ENCODE data around the gene CNTF.

The CNTF gene

DNA sequence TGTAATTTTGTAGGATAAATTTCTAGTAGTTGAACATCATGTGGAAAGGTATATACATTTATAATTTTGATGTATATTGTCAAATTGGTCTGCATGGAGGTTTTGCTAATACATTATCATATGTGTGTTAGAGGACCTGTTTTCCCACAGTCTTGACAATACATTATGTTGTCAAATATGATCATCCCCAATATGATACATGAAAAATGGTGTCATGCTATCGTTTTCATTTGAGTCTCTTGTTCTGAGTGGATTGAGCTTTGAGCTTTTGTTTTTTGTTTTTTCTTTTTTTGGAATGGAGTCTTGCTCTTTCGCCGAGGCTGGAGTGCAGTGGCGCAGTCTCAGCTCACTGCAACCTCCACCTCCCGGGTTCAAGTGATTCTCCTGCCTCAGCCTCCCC is 14.1 kb upstream of the CNTF start:
- DNase-seq = no peak

DNA sequence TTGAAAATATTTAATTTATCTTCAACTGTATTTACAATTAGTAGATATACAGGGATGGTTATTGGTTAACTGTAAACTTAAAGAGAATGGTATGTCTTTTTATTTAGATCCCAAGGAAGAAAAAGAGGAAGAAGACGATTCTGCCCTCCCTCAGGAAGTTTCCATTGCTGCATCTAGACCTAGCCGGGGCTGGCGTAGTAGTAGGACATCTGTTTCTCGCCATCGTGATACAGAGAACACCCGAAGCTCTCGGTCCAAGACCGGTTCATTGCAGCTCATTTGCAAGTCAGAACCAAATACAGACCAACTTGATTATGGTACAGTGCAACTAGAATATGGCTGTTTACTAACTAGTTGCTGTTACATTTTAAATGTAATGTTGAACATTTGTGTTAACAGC is 12.7 kb upstream of the CNTF start:
- no peak for DNase-seq

DNA sequence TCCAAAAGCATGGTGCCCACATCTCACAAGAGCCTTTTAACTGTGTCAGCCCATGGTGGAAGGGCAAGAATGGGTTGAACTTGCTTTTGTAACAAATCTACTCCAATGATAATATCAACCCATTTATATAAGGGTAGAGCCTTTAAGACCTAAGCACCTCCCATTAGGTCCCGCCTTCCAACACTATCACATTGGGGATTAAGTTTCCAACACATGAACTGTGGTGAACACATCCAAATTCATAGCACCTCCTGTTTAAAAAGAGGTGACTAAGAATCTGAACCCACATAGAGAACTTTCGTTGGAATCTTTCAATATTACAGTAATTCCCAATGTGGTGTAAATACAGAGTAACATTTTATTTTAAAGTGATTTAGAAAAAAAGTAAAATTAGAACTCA is 9.2 kb upstream of the CNTF start:
- DNase-seq = no peak

DNA sequence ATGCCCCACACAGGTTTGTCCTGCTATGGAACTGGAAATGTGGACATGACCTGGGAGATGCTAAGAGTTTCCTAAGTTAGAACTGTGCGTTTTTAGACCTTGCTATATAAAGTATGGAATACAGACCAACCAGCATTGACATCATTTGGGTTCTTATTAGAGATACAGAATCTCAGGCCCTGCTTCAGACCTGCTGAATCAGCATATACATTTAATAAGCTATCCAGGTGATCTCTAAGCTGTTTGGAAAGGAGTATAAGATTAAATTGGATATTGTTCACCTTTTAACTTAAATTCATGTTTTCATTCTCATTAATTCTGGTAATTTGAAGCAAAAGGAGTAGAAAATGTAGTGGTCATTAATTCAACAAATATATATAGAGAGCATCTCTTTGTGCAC is 6.9 kb upstream of the CNTF start:
- no peak for DNase-seq

DNA sequence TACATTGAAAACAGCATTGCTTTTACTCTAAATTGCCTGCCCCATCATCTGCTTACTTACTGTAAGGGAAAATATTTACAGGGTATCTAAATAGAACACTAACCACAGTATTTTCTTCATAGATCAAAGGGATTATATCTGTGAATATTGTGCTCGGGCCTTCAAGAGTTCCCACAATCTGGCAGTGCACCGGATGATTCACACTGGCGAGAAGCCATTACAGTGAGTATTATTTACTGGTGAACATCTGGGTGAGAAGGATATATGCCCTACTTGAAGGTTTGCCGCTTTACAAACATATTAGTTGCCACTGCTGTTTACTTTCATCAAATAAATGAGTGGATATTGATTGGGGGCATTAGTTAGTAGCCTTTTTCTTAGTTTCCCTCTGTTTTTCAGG is 5.9 kb upstream of the CNTF start:
- no peak for DNase-seq

DNA sequence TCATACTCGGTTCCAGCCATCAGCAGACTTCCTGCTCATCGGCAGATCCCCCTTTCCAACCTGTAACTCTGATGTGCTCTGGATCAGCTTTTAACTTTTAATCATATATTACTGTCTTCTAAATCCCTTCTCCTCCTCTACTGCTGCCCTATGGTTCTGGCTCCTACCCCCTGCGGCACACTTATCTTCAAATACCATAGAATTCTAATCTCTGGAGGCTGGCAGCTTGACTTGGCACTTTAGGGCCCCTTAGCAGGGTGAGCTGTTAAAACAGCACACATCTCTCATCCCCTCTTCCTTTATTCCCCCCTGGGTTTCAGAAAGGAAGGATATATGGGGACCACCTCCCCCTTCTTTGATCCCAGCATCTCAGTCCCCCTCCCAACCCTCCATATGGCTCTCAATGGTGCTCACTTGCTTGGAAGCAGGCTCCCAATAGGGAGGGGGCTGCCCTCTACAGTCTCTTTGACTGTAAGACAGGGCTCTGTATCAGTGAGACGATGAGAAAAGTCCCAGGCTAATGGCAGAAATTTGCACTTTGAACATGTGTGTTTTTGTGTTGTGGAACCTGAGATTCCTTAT is 4.4 kb upstream of the CNTF start:
- no peak for DNase-seq

DNA sequence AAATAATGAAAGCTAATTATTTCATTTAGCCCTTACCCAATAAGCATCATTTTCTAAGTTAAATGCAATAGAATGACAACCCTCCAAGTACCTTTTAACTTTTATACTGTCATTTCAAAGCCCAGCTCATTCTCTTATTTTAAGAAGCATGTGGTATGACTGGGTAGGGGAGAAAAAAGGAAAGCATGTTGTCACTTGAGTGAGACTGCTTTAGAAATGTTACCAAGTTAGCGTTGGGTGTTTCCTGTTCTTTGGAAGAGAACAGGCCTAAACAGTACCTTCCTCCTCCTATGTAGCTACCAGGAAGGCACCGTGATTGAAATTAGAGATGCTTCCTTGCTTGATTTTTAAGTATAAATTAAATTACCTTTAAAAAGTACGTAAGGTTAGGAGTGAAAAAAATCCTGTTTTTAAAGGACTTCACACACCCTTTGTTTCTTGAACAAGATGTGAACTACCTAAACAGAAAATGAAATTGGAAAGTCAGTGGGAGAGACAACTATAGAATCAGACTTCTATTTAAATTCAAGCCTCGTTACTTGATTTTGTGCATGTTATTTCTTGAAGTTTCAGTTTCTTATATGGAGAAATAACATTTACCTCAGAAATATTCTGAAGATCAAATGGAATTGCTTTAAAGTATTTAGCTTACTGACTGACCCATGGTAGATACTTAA is 741 bp upstream of the CNTF start:
- DNase-seq = no peak

DNA sequence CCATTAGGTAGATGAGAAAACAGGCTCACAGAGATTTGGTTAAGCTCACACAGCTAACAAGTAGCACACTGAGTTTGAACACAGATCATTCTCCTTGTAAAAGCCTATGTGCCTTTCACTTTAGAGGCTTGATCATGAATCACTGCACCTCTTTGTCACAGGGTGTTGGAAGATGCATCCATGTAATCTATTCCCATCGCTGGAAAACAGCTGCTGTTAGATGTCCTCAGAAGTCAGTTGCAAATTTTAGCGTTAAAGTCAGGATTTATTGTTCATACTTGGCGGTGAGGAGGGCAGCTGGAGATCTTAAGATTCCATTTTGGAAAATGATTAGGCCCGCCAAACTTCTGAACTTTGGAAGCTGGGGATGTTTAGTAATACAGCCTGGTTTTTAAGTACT is 2.6 kb downstream of the CNTF start:
- no peak for DNase-seq

DNA sequence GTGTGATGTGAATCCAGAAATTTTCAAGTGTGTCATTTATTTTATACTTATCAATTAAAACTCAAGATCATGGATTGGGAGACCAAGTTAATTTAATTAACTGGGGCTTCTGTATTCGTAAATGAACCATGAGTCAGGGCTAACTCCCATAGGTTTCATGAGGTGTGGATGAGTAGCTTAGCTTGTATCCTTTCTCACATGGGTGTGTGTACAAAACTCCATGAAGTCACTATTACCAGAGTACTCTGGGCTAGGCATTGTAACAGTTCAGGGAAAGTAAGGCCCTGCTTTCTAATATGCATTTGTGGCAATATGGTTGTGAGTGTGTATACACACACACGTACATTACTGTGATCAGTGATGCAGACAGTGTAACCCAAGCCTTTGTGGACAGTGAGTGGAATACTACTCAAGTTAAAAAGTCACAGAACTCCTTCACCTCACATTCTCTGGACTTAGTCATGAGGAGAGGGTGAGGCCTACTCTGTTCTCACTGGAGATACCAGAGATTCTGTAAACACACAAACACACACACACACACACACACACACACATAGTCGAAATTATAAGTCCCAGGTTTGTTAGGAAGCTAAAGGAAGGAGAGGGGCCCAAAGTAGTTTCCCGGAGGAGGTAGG is 3.5 kb downstream of the CNTF start:
- DNase-seq = no peak

DNA sequence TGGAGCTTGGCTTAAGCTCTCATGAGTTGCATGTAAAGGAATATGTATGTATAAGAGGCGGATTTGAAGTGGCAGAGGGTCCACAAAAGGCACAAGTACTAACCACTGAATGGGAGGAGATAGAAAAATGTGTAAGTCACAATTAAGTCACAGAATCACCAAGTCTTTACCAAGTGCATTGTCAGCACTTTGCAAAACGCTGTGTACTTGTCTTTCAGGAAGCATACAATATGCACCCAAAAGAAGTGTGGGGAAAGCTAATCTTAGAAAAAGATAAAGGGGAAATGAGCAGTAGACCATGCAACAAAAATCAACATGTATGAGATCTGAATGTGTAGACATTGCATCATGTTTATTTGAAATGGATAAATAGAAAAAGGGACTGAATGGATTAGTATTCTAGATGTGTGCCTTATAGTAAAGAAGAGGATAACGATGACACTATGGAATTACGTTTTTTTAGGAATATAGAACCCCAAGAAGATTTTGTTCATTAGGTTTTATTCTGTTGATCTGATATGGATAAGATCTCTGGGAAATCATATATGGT is 4.5 kb downstream of the CNTF start:
- no peak for DNase-seq

DNA sequence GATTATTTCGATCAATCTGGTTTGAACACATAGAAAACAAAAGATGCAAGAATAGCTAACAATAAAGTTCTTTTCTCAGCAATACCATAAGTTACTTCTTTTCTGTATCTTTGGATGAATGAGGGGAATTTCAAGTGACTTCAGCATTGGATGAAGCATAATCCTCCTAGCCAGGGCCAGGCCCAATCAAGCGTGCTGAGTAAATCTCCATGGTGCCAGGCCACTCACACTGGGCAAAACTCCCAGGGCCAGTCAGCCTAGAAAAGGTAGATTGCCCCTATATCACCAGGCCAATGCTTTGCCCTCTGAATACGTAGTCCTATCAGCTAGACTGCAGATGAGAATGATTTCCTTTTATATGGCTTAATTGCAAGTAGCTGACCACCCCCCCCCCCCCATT is 6.0 kb downstream of the CNTF start:
- no peak for DNase-seq

DNA sequence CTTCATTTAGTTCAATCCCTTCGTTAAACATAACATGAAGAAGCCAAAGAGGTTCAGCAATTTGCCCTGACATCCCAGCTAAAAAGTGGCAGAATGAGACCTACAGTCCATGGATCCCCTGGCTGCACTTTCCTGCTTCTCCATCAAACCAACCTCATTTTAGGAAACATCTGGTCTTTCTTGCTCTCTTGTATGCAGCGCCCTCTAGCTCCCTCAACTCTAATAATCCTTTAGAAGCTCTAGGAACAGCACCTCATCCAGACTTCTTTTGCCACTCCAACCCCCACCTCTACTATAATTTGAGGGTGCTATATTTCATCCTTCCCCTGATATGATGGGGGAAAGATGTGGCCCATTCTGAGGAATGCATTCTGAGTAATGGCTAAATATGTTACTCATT is 7.4 kb downstream of the CNTF start:
- DNase-seq = peak; percentile 21

DNA sequence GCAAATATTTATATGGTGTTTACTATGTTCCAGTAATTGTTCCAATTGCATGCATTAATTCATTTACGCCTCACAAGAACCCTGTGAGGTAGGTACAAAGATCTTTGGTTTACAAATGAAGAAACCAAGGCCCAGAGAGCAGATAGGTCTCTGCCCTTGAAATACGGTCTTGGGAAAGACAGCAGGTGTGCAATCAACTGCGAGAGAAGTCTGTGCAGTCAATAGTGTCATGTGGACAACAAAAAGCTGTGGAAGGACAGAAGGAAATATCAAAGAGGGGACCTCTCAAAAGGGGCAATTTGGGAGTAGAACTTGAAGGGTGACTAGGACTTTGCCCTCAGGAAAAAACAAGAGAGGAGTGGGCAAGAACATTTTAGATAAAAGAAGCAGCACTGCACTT is 8.9 kb downstream of the CNTF start:
- no peak for DNase-seq

DNA sequence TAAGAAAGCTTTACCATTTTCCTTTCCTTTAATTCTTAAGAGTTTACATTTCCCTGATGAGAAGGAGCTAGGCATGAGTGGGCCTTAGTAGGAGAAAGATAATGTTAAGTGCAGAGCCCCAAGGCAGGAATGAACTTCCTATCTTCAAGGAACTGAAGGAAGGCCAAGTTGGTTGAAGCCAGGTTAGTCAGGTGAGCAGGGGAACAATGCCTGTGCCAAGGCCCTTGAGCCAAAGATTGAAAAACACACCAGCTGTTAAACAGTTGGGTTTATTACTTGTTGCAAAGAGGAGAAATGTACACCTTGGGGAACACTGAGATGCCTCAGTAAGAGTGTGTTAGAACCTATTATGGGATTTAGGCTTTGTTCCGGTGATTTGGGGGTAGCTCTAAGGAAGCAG is 10.0 kb downstream of the CNTF start:
- DNase-seq = no peak

DNA sequence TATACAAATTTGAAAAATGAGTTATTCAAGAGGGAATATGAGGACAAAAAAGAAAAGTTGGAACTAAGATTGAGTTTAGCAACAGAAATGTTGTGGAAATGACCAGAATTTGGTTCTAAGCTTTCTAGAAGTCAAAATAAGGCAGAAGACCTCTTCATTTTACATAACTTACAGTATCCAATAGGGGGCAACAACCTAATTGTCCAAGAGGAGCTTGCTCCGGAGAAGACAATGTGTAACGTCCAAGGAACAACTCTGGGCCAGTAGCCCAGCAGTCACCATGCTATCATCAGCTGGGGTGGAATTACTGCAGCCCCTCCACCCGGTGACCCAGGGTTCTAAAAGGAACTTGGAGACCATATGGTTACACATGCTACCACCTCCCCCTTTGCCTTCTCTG is 14.1 kb downstream of the CNTF start:
- no peak for DNase-seq

DNA sequence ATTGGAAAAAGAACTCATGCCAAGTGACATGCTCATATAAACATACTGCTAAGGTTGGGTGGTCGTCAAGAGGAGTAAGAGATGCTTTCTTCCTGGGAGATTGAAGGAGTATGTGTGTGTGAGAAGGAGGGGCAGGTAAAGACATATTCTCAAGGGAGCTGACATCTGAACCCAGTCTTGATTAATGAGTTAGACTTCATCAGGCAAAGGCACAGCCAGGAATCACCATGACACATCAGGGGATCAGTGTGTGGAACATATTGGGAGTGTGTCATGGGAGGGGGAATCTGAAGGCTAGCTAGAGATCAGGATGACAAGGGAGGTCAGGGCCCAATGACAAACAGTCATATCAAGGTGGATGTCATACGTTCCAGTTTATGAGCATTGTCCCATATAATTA is 14.9 kb downstream of the CNTF start:
- no peak for DNase-seq

DNA sequence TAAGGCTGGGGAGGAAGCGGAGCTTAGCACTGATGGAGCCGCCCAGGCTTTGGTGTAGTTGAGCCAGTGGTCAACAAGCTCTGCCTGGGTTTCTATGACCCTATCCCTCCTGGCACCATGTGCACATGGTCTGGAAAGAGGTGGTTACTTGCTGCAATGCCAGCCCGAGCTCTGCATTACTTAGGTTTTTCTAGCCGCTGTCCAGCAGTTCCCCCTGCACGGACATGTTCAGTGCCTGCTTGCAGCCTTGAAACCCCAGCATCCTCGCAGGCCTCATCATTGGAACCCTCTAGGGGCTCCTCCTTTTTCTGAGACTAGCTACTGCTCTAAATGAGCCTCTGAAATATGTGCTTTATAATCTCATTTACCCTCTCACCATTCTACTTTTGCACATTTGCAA is 16.6 kb downstream of the CNTF start:
- no peak for DNase-seq

DNA sequence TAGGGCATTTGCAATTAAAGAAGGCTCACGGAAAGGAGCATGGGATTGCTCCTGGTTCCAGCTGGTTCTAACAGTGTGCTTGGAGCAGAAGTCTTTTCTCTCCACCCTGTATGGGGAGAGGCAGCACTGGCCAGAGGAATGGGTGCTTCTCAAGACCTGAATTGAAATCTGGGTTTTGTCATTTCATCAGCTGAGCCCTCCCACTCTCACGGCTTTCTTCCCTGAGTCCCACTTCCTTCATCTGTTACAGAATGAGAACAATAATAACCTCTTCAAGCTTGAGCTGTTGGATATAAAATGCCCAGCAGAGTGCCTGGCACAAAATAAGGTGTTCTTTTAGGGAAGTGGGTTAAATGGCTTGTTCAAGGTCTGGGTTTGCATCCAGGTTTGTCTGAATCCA is 17.2 kb downstream of the CNTF start:
- DNase-seq = no peak

DNA sequence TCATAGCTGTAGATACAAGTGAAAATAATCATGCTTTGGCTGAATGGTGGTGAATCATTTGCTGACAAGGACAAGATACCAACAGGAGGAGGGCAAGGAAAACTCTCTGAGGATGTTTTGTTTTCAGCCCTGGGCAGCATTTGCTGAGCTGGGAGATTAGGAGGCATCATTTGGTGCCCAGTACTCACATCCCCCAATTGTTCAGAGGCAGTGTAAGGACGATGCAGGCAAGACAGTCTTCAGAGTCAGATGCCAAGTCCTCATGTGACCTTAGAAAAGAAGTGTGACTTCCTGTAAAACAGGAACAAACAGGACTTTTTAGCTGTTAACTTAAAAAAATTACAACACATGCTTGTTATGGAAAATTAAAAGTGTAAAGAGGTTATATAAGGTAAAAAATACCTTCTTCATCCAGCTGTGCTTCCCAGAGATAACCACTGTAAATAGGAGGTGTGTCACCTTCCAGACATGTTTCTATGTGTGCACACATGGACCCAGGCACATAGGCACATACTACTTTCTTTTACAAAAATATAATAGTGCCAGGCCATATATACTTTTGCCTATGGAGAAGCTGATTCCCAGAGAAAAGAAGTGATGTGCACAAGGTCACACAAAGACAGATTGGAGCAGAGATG is 18.0 kb downstream of the CNTF start:
- DNase-seq = no peak

DNA sequence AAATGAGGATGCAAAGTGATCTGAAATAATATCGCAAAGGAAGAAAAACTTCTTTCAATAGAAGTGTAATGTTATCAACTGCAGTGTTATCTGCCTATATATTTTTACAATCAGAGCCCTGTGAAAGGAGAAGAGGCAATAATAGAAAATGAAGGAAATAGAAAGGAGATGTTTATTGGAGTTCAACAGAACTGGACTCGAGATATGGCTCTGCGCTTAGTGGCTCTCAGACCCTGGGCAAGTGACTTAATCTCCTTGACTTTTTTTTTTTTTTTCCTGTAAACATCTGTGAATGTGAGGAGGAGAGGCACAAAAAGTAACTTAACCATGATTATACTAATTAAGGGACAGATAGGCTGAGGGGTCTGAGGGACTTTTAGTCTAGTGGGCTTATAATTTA is 18.9 kb downstream of the CNTF start:
- no peak for DNase-seq

DNA sequence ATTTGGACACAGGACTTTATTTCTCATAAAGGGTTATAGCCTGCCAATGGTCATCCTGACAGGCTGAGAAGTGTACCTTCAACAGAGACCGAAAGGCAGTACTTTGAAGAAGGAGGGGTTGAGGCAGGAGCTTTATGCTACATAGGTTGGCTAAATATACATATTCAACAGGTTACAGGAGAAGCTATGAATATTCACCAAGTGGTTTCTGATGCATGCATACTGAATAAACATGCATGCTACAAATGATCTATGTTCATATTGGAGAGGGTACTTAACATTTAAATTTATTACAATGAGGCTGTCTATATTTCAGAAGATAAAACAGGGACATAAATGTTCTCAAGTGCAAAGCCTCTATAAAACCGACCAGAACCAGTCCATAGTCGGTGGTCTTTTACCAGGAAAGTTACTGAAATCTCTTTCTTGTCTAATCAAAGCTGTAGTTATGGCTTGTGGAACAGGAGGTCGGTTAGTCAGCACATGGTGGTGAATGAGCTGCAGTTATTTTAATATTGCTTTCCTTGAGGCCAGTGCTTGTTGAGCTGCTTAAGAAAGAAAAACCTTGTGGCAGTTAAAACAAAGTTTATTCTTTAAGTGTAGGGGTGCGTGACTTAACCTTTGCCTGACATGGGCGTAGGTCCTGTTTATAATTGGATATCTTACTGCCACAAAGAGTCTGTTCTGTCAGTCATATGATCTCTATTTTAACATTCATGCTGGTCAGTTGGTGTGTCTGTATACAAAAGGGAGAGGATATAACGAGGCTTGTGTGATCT is 19.5 kb downstream of the CNTF start:
- no peak for DNase-seq

DNA sequence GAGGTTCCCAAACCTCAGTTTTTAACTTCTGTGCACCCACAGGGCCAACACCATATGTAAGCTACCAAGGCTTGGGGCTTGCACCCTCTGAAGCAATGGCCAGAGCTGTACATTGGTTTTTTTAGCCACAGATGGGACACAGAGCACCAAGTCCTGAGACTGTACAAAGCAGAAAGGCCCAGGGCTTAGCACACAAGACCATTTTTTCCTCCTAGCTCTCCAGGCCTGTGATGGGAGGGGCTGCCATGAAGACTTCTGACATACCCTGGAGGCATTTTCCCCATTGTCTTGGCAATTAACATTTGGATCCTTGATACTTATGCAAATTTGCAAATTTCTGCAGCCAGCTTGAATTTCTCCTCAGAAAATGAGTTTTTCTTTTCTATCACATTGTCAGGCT is 23.4 kb downstream of the CNTF start:
- no peak for DNase-seq

DNA sequence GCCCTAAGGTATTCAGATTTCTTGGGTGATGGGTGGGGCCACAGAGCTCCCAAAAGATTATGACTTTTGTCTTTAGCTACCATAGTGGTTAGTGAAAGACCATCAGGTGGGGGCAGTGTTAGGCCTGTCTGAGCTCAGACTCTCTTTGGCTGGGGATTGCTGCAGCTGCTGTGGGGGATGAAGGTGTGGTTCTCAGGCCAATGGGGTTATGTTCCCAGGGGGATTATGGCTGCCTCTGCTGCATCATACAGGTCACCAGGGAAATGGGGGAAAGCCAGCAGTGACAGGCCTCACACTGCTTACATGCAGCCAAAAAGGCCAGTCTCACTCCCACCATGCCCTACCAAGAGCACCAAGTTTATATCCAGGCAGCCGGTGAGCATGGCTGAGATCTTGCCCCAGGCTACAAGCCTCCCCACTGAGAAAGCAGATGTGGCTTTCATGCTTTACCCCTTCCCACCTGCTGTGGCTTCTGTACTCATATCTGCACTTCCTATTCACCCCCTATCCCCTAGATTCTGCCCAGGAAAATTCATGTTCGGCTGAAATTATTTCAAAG is 24.8 kb downstream of the CNTF start:
- no peak for DNase-seq

Data from NCI-H2081 treated with DMSO at 0.1 percent for 48 hours (cell line).